HG03432 (cell line): ENCODE data around the gene RAD21L1.

ENCODE experiments used
- ATAC-seq: cut with Tn5 transposase; IDR thresholded peaks from one replicate; pipeline ENCODE4 v1.9.1; 2021; ENCODE audit warnings: mild to moderate bottlenecking, moderate library complexity; ENCODE audit not compliant: unreplicated experiment

Gene RAD21L1

DNA sequence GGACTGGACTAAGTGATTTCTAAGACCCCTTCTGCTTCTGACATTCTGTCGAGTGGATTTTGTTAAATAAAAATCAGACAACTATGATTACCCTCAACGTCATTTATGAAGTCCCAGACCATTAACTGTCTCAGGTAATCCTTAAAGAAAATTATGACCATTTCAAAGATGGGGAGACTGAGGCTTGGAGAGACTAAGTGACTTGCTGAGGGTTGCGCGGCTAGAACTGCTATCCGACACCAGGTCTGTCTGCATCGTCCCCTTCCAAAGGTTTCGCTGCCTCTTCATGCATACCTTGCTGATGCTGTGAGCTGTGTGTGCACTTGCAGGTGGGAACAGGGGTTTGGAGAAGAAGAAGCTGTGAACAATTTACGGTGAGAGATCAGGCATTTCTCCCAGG, 43.4 kb downstream of the RAD21L1 start:
- ATAC-seq: no peak

DNA sequence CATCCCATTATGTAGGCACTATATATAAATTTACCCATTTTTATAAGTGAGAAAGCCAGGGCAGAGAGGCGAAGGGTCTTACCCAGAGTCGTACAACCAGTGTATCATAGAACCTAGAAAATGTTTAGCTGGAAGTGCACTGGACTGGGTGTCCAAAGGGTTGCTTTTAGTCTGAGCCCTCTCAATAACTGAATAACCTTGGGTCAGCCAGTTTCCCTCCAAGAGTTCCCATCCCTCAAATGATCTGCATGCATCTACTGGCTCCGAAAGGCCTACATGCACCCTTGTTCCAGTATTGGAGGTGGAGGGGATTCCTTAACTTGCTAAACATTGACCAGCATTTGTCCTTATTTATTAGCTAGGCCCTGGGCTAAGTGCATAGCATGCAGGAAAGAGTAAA, 44.0 kb downstream of the RAD21L1 start:
- ATAC-seq: no peak

DNA sequence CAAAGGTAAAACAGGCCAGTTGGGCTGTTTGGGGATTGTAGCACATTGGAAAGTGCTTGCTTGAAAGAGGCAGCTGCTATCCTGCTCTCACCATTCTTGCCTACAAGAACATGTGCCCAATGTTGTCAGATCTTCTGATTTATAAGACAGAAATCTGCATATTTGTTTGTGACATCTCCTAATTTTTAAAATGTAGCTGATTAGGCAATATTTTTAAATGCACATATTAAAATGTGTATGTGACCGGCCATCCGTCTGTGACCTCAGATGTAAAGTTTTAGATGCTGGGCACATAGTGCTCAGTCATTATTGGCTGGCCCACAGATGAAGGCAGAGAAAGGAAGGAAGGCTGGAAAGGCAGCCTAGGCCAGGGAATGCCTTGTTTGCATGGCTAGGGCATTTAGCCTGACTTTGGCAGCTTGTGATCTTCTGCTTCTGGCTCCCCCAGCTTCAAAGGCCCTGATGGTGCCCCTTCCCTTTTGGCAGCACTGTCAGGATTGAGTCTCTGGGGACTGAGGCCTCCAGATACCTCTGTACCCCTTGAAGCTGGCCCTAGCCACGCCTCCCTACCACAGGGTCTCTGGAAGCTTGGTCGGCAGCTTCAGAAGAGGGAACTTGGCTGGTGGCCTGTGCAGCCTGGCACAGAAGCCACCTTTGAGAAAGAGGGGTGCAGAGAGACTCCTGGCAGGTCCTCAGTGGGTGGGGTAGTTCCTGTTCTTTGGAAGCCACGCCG, 46.7 kb downstream of the RAD21L1 start:
- ATAC-seq: no peak

GRCh38 chr20:1273366-1273765, 47.5 kb downstream of the RAD21L1 start:
- no peak for ATAC-seq

DNA sequence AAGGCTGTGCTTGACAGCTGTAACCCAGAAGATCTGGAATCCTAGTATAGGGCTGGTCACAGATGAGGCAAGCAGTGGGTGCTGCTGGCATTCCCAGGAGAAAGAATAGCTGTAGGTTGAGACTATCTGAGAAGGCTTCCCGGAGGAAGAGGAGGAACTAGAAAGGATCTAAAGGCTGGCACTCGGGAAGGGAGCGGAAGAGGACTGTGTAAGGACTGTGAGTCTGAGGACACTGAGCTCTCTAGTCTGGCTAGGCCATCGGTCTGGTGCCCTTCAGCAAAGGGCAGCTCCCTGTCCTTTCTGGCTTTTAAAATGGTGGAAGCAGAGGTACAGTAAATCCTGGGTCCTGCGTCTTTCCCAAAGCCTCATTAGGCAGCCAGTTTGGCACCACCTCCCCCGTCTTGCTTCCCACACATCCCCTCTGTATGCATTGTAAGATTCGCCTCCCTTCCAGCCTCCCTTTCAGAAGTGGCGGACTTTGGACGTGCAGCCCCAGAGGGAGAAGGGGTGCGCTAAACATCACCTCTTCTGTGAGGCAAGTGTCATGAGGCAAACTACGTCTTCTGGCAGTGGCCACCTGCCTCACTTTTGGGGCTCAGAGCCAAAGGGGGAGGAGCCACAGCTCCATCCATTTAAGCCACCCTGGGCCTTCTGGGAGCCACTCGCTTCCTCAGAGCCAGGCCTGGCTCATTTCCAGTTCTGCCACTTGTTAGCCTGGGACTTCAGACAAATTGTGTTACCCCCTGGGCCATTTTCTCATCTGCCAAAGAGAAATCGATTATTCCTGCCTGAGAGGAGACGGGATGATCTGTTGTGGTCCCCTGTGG, 48.9 kb downstream of the RAD21L1 start:
- no peak for ATAC-seq

GRCh38 chr20:1275919-1276318, 50.1 kb downstream of the RAD21L1 start:
- ATAC-seq: no peak

- ATAC-seq: no peak
Observed at GRCh38 chr20:1277529-1278322, 51.9 kb downstream of the RAD21L1 start.

DNA sequence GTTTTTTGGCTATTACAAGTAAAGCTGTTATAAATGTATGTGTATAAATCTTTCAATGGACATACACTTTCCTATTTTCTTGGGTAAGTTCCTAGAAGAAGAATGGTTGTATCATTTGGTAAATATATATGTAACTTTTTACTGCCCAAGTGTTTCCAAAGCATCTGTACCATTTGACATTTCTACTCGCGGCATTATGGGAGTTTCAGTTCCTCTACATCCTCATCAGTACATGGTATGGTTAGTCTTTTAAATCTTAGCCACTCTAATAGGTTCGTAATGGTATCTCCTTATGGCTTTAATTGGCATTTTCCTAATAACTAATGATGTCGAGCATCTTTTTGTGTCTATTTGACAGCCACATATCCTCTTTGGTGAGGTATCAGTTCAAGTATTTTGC, 53.1 kb downstream of the RAD21L1 start:
- no peak for ATAC-seq

DNA sequence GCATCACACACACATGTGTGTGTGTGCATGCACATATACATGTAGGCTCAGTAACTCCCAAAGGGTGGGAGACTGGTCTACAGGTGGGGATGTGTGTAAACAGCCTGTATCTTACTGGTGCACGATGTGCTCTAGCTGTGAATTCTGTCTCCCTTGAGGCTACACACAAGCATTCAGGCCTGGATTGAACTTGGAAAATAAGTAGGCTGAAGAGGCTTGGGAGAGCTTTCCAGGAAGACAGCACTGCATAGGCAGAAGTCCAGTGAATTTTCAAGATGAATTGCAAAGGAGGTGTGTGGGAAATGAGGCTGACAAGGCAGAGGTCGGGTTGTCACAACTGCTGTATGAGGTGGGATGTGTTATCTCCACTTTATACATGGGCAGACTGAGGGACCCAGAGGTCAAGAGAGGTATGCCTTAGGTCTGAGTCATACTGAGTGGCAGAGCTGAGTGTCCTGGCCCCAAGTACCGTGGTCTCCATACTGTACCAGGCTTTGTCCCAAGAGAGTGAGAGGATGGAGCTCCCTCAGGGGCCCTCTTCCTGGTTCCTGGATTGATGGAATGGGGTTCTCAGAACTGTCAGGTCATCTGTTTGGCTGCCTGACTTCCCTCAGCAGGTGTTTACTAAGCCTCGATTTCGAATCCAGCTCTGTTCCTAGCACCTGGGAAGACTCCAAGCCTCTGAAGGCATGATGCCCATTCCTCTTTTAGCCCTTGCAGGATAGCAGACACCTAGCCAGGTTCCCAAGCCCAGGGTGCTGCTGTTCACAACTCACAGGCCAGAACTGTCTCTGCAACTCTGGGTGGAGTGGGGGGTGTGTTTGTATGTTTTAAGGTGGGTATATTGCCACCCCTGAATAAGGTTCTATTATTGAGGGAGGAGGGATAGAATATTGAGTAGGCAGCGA, 54.6 kb downstream of the RAD21L1 start:
- ATAC-seq: no peak

DNA sequence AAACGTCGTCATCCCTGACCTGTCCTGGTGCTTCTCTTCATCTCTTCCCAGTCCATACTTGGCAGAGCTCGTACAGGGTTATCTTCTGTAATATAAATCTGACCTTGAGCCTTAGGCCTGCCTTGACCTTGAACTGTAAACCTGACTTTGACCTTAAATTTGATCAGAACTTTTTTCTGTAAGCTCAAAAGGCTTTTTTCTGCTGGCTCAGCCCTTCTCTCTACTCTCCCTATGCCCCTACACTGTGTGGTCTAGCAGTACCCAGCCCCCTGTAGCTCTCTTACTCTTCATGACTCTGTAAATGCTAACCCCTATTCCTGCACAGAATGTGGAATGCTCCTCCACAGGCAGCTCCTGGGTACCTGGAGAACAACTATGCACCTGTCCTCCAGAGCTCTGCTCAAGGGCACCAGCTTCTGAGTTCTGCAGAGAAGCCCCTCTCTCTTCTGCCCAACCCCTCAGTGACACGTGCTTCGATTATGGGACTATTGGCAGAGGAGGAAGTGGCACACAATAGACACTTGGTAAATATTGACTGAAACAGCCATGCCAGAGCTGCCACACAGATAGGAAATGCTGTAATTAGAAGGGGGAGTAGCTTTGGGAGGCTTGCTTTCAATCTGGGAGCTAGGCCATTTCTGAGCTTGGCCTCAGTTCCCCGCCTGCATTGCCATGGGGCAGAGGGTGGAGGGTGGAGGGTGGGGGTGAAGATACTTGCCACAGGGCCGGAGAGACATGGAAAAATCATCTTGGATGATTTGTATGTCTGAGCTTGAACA, 55.6 kb downstream of the RAD21L1 start:
- no peak for ATAC-seq

DNA sequence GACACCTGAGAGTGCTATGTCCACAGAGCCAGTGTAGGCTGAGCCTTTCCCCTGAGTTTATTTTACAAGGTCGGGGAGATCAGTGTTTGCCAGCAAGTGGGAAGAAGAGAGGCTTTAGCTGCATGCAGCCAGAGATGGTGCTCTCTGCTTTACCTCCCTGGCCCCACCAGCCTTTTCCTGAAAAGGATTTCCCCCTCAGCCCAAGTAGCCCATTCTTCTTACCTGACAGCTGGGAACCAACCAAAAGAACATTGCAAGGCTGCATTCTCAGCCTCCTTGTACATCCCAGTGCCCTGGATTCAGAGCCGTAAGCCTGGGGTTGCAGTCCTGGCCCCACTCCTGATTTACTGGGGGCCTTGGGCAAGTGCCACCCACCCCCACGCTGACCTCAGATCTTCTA, 57.1 kb downstream of the RAD21L1 start:
- no peak for ATAC-seq

GRCh38 chr20:1283522-1284510, 58.0 kb downstream of the RAD21L1 start:
- ATAC-seq: no peak

- ATAC-seq: no peak
Observed at GRCh38 chr20:1286267-1287024, 60.6 kb downstream of the RAD21L1 start.

- no peak for ATAC-seq
Observed at GRCh38 chr20:1287306-1287705, 61.5 kb downstream of the RAD21L1 start.

GRCh38 chr20:1287787-1288569, 62.1 kb downstream of the RAD21L1 start:
- ATAC-seq: no peak

GRCh38 chr20:1291191-1291741, 65.4 kb downstream of the RAD21L1 start:
- no peak for ATAC-seq

DNA sequence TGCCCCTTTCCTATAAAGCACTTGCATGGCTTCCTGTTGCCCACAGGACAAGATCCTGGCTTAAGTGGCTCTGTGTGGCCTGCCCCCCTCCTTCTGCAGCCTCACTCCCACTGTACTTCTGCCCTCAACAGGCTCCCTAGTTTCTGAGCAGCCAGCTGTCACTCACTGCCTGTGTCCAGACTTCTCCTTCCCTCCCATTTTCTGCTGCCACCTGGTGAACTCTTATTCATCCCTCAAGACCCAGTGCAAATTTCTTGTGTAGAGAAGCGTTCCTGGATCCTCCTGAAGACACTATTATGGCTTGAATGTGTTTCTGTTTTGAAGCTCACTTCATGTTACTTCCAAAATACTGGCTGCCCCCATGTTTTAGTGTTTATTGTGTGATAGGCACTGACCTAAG, 66.8 kb downstream of the RAD21L1 start:
- ATAC-seq: no peak
